ENCODE results near the gene SPRY4. TPM values are rescaled to one million over a fixed set of nuclear protein-coding genes. Genes with fewer than 3 reads are reported as not detected.
"Not testable (repeated sequence)": the region's sequence is repeated elsewhere in the genome, so short reads cannot be mapped to it uniquely, and the experiment has no call there.

Gene SPRY4
- total RNA-seq, 2 donors from 2014 or later, result 0.26 TPM; not detected in 1

DNA sequence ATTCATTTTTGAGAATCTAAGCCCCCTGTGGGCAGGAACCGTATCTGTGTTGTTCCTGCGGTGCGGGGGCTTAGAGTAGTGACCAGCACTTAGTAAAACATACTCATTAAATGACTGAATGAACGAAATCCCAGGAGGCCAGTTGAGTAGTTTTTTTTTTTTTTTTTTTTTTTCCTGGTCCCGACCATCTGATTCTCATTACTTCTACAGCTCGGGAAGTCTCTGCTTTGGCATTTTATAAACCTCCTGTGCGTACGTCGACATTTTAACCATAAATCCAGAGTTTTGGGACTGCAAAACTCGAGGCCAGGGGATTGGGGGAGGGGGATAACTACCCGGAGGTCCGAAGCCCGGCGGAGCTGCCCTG, 31.5 kb upstream of the SPRY4 start:
- Mint-ChIP-seq H3K4me3 (peak overlapping the region; percentile 88), H3K36me3 (ENCODE audit: low read depth) (no peaks in the 10 kb centered on the region), H3K4me1 (peaks cover 34% of the 10 kb centered on the region), H3K27me3 (no peaks in the 10 kb centered on the region), H3K27ac (peak overlapping the region; percentile 83)
- no peak for DNase-seq
- H3K9me3 ChIP-seq (ENCODE audit: control insufficient read depth, low read length, poor library complexity, severe bottlenecking), result no peaks in the 10 kb centered on the region
- ATAC-seq, result no peak

DNA sequence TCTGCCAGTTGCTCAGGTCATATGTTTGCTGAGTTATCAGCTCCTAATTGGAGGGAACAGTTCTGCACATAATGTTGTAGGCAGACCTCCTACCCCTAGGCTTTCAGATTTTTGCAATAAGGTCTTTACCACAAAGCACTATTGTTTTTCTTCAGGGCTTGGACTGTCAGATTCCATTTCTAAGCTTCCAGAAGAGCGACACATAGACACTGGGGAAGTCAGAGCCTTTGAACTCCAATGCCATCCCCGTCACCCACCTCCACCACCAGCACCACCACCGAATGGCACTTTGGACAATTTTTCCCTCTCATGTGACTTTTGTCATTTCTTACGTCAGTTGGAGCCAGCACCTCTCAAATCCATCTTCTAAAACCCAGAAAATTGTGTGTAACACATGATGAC, 28.3 kb upstream of the SPRY4 start:
- no peak overlapping the region for H3K4me3 Mint-ChIP-seq
- H3K27ac Mint-ChIP-seq, result no peak overlapping the region
- ATAC-seq (no peak), DNase-seq (no peak)
- no peaks in the 10 kb centered on the region for H3K27me3 Mint-ChIP-seq
- no peaks in the 10 kb centered on the region for H3K36me3 Mint-ChIP-seq (ENCODE audit: low read depth)
- no peaks in the 10 kb centered on the region for H3K9me3 ChIP-seq (ENCODE audit: control insufficient read depth, low read length, poor library complexity, severe bottlenecking)
- H3K4me1 Mint-ChIP-seq, result peaks cover 13% of the 10 kb centered on the region

DNA sequence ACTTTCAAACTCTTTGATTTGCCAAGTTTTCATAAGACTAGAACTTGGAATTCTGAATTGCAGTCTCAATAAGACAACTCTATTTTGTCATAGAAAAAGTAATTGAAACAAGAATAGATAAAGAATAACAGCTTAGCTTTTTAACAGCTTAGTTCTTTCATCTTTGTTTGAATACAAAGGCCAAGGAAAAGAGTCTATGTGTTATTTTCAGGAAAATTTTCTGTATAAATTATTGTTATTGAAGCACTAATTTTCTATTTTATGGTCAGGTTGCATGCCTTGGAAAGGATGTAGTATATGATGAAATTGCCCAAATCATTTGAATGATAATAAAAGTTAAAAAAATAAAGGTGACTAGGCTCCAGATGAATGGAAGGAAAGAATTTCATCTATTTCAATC, 25.2 kb upstream of the SPRY4 start:
- H3K27ac Mint-ChIP-seq, result no peak overlapping the region
- H3K4me1 Mint-ChIP-seq, result peaks cover 6% of the 10 kb centered on the region
- DNase-seq (no peak), ATAC-seq (no peak)
- no peak overlapping the region for H3K4me3 Mint-ChIP-seq
- H3K27me3 Mint-ChIP-seq, result no peaks in the 10 kb centered on the region
- H3K9me3 ChIP-seq (ENCODE audit: control insufficient read depth, low read length, poor library complexity, severe bottlenecking), result no peaks in the 10 kb centered on the region
- no peaks in the 10 kb centered on the region for H3K36me3 Mint-ChIP-seq (ENCODE audit: low read depth)

DNA sequence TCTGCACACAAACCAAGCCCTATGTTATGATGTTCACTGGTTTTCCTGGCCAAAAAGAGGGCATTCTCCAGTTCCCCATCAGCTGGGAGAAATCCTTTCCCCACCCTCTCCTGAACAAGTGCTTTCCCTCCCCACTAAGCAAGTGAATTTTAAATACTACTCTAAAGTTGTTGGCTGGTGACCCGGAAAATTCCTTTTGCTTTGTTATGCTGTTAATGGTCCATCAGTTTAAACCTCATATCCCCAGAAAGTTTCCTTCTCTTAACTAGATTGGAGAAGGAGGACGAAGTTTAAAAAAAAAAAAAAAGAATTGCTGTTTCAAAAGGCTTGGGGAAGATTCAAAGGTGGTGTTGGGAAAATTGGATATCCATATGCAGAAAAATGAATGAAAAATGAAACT, 21.9 kb upstream of the SPRY4 start:
- Mint-ChIP-seq H3K36me3 (ENCODE audit: low read depth) (no peaks in the 10 kb centered on the region), H3K4me3 (no peak overlapping the region), H3K4me1 (no peaks in the 10 kb centered on the region), H3K27ac (no peak overlapping the region), H3K27me3 (no peaks in the 10 kb centered on the region)
- no peaks in the 10 kb centered on the region for H3K9me3 ChIP-seq (ENCODE audit: control insufficient read depth, low read length, poor library complexity, severe bottlenecking)
- no peak for ATAC-seq
- DNase-seq, result no peak

DNA sequence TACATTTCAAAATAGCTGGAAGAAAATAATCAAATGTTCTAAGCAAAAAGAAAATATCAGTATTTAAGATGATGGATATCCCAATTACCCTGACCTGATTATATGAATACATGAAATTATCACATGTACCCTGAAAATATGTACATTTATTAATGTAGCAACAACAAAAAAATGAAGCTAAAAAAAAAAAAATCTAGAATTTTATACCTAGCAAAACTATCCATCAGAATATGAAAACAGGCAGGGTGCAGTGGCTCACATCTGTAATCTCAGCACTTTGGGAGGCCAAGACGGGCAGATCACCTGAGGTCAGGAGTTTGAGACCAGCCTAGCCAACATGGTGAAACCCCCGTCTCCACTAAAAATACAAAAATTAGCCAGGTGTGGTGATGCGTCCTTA, 20.1 kb upstream of the SPRY4 start:
- H3K36me3 Mint-ChIP-seq (ENCODE audit: low read depth); ATAC-seq; H3K4me1 Mint-ChIP-seq; DNase-seq; H3K27me3 Mint-ChIP-seq; H3K27ac Mint-ChIP-seq; H3K4me3 Mint-ChIP-seq; H3K9me3 ChIP-seq (ENCODE audit: control insufficient read depth, low read length, poor library complexity, severe bottlenecking): not testable (repeated sequence)

DNA sequence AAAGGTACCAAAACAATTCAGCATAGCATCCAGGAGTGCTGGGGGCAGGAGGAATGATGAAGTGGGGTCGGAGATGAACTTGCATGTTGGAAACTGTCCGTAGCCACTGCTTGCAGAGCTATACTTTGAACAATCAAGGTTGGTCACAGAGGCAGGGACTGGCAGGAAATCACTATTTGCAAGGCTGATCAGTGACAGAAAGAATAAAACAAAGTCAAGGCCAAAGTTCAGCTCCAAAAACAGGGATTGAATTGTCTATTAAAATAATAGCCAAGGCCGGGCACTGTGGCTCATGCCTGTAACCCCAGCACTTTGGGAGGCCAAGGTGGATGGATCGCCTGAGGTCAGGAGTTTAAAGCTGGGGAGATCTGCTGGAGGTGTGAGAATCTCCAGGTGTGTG, 18.7 kb upstream of the SPRY4 start:
- Mint-ChIP-seq H3K36me3 (ENCODE audit: low read depth) (no peaks in the 10 kb centered on the region), H3K27ac (no peak overlapping the region), H3K27me3 (no peaks in the 10 kb centered on the region), H3K4me1 (no peaks in the 10 kb centered on the region), H3K4me3 (no peak overlapping the region)
- DNase-seq (no peak), ATAC-seq (no peak)
- no peaks in the 10 kb centered on the region for H3K9me3 ChIP-seq (ENCODE audit: control insufficient read depth, low read length, poor library complexity, severe bottlenecking)

DNA sequence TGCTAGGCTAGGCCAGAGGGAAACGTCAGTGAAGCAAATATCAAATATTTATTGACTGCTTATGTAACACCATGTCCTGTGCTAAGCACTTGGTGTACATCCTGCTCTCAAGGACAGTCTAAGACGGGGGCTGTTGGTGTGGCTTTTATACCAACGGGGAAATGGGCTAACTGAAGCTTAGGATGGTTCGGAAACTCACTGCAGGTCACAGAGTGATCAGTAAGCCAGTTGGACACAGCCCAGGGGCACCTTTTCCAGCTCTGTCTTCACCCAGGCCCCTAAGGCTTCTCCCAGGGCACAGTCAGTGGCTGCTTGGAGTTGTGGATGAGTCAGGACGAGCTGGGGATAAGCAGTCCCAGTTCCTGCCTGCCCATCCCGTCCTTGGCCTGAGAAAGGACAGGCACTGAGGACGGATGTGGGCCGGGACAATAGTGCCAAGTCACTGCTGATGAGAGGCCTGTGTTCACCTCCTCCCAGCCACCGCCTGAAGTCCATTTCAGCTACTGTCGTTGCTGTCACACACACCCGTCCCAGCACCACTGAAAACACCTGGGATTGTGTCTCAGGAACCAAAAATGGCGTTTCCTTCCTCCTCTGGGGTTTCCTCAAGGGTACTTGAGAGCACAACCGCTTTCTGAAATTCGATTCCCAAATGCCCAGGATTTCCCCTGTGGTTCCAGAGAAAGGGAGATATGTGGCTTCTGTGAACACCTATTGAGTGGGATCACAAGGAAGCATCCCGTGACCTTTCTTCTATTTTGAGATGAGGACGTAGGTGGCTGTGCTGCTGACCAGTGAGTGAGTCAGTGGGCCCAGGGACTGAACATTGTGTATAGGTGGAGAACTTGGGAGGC, 17.5 kb upstream of the SPRY4 start:
- Mint-ChIP-seq H3K4me3 (no peak overlapping the region), H3K36me3 (ENCODE audit: low read depth) (no peaks in the 10 kb centered on the region), H3K27ac (no peak overlapping the region), H3K4me1 (no peaks in the 10 kb centered on the region), H3K27me3 (no peaks in the 10 kb centered on the region)
- ATAC-seq (no peak), DNase-seq (no peak)
- H3K9me3 ChIP-seq (ENCODE audit: control insufficient read depth, low read length, poor library complexity, severe bottlenecking), result no peaks in the 10 kb centered on the region

DNA sequence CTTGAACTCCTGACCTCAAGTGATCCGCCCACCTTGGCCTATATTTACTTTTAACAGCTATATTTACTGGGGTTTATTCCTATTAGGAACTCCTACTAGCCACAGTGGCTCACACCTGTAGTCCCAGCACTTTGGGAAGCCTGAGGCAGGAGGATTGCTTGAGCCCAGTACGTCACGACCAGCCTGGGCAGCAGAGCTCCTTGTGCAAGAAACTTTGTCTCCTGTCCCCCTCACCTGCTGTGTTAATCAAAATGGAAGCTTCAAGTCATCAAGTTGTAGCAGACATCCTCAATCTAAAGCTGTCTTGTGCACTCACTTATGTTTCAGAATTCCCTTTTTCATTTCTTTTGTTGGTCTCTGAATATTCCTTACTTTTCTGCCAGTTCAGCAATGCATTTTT, 15.0 kb upstream of the SPRY4 start:
- Mint-ChIP-seq H3K4me1 (peaks cover 3% of the 10 kb centered on the region), H3K36me3 (ENCODE audit: low read depth) (no peaks in the 10 kb centered on the region), H3K4me3 (no peak overlapping the region), H3K27me3 (no peaks in the 10 kb centered on the region), H3K27ac (no peak overlapping the region)
- ATAC-seq (no peak), DNase-seq (no peak)
- H3K9me3 ChIP-seq (ENCODE audit: control insufficient read depth, low read length, poor library complexity, severe bottlenecking), result no peaks in the 10 kb centered on the region

DNA sequence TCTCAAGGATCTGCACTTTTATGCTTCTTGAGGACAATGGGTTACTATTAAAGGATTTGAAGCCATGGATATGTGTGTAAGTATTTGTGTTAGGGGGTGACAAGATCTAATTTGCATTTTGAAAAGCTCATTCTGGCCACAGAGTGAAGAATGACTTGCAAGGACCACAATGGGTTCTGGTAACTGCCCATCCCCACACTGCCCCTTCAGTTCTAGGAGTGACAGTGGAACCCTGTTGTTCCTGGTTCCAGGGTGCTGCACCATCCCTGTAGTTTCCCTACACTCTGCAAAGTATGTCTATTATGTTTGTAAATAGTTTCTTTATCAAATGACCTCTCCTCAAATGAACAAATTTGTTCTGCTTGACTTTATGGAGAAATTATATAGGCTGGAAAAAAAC, 9.7 kb upstream of the SPRY4 start:
- H3K4me1 Mint-ChIP-seq, result peaks cover 7% of the 10 kb centered on the region
- DNase-seq (no peak), ATAC-seq (no peak)
- no peaks in the 10 kb centered on the region for H3K27me3 Mint-ChIP-seq
- no peaks in the 10 kb centered on the region for H3K9me3 ChIP-seq (ENCODE audit: control insufficient read depth, low read length, poor library complexity, severe bottlenecking)
- H3K4me3 Mint-ChIP-seq, result no peak overlapping the region
- H3K27ac Mint-ChIP-seq, result peak overlapping the region; percentile 19
- no peaks in the 10 kb centered on the region for H3K36me3 Mint-ChIP-seq (ENCODE audit: low read depth)

DNA sequence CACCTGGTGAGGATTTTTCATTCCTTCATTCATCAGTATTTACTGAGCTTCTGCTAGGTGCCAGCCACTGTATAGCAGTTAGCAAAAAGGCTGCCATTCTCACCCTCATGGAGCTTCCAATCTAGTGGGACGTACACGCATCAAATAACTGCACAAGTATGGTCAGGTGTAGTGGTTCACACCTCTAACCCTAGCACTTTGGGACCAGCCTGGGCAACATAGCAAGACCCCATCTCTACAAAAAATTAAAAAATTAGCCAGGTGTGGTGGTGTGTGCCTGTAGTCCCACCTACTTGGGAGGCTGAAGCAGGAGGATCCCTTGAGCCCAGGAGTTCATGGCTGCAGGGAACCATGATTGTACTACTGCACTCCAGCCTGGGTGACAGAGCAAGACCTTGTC, 8.9 kb upstream of the SPRY4 start:
- not testable (repeated sequence) for H3K27me3 Mint-ChIP-seq; H3K36me3 Mint-ChIP-seq (ENCODE audit: low read depth); DNase-seq; H3K4me1 Mint-ChIP-seq; H3K4me3 Mint-ChIP-seq; ATAC-seq; H3K9me3 ChIP-seq (ENCODE audit: control insufficient read depth, low read length, poor library complexity, severe bottlenecking)
- peak overlapping the region; percentile 19 for H3K27ac Mint-ChIP-seq

DNA sequence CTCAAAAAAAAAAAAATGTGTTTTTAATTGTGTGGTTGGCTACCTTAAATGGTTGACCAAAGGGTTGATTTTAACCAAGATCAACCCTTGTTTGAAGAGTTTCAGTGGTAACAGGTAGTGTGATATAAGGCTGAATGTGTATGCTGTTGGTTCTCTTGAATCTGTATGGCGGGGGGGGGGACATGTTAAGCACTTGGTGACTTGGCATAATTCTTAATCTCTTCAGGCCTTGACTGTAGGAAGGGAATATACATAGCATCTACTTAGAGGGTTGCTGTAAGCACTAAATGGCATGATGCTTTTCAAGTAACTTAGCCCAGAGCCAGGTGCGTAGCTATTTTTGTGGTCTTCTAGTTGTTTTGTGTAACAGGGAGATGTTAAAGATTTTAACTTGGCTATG, 5.6 kb upstream of the SPRY4 start:
- no peak overlapping the region for H3K27ac Mint-ChIP-seq
- DNase-seq (no peak), ATAC-seq (no peak)
- no peaks in the 10 kb centered on the region for H3K36me3 Mint-ChIP-seq (ENCODE audit: low read depth)
- H3K27me3 Mint-ChIP-seq, result peaks cover 20% of the 10 kb centered on the region
- no peaks in the 10 kb centered on the region for H3K9me3 ChIP-seq (ENCODE audit: control insufficient read depth, low read length, poor library complexity, severe bottlenecking)
- no peak overlapping the region for H3K4me3 Mint-ChIP-seq
- peaks cover 8% of the 10 kb centered on the region for H3K4me1 Mint-ChIP-seq

DNA sequence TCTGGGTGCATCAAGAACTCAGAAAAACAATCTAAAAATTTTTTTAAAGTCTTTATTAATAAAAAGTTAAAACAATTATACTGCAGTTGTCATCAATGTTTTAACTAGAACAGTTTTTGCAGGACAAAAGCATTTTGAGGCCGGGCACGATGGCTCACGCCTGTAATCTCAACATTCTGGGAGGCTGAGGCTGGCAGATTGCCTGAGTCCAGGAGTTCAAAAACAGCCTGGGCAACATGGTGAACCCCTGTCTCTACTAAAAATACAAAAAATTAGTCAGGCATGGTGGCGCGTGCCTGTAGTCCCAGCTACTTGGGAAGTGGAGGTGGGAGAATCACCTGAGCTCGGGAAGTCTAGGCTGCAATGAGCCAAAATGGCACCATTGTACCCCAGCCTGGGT, 5.2 kb upstream of the SPRY4 start:
- DNase-seq (no peak), ATAC-seq (no peak)
- H3K4me3 Mint-ChIP-seq, result no peak overlapping the region
- peaks cover 12% of the 10 kb centered on the region for H3K4me1 Mint-ChIP-seq
- no peak overlapping the region for H3K27ac Mint-ChIP-seq
- peaks cover 22% of the 10 kb centered on the region for H3K27me3 Mint-ChIP-seq
- H3K9me3 ChIP-seq (ENCODE audit: control insufficient read depth, low read length, poor library complexity, severe bottlenecking), result no peaks in the 10 kb centered on the region
- H3K36me3 Mint-ChIP-seq (ENCODE audit: low read depth), result no peaks in the 10 kb centered on the region

DNA sequence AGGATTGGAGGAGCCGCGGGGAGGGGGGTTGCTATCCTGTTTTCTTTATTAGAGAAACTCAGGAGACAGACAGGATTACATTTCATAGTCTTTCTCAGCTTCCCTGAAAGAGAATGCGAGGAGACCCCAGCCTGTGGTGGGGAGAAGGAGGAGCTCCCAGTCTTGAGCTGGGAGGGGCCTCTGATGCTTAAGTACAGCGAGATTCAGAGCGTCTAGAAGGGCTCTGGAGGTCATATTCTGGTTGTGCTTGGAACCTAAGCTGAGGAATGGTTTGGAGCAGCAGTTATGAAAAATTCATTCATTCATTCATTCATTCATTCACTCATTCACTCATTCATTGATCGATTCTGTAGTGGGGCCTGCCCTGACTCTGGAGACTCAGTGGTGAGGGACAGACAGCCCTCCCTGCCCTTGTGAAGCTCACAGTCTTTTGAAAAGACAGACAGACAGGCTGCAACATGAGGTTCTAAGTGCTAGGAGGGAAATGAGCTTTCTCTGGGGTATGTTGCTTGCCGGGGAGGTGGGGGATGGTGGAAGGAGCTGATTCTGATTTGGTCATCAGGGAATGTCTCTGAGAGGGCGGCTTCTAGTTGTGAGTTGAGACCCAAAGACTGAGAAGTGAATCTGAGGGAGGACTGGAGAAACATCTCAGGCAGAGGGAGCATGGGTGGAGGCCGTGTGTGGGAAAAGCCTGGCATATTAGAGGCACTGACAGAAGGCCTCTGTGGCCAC, 2.5 kb upstream of the SPRY4 start:
- Mint-ChIP-seq H3K4me1 (peaks cover 22% of the 10 kb centered on the region), H3K4me3 (no peak overlapping the region), H3K27me3 (peaks cover 42% of the 10 kb centered on the region), H3K36me3 (ENCODE audit: low read depth) (no peaks in the 10 kb centered on the region), H3K27ac (no peak overlapping the region)
- H3K9me3 ChIP-seq (ENCODE audit: control insufficient read depth, low read length, poor library complexity, severe bottlenecking), result no peaks in the 10 kb centered on the region
- ATAC-seq (no peak), DNase-seq (no peak)

DNA sequence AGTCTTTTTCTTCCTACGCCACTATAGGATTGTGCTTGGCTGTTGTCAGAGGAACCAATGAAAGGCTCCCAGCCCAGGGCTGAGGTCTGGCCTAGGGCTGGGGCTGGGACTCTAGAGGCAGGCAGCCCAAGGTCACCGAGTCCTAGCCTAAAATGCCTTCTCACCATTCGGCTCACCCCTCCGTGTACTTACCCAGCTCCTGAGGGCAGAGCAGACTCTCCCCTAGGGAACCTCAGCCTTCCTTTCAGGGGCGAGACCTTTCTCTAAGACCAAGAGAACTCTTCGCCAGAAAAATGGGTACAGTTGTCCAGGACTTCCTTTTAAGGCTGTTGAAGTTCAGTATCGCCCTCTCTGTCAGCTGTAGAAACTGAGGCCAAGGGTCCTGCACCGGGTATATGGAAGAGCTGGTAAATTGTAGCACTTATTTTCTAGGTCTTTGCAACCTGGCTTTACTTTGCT, 1.7 kb upstream of the SPRY4 start:
- Mint-ChIP-seq H3K36me3 (ENCODE audit: low read depth) (no peaks in the 10 kb centered on the region), H3K27me3 (peaks cover 47% of the 10 kb centered on the region), H3K4me1 (peaks cover 20% of the 10 kb centered on the region), H3K27ac (no peak overlapping the region), H3K4me3 (peak overlapping the region; percentile 39)
- no peak for DNase-seq
- H3K9me3 ChIP-seq (ENCODE audit: control insufficient read depth, low read length, poor library complexity, severe bottlenecking), result no peaks in the 10 kb centered on the region
- ATAC-seq, result no peak
